22Rv1 (cell line): ENCODE data around the gene SLC25A53.

Experiments
- H3K27ac ChIP-seq: fragments of 450-650 bp; 2 replicates; pipeline ENCODE4 v1.5.1; 2017
- ZFX ChIP-seq: fragments of 450-650 bp; IDR thresholded peaks from 2 replicates; pipeline ENCODE4 v1.6.1; 2017; ENCODE audit warnings: antibody characterized with exemption, borderline replicate concordance
- TF ChIP-seq, protein P1 (sequence below): fragments of 450-650 bp; IDR thresholded peaks from 2 replicates; pipeline ENCODE4 v1.5.1; 2017; ENCODE audit warnings: mild to moderate bottlenecking

Gene SLC25A53

DNA sequence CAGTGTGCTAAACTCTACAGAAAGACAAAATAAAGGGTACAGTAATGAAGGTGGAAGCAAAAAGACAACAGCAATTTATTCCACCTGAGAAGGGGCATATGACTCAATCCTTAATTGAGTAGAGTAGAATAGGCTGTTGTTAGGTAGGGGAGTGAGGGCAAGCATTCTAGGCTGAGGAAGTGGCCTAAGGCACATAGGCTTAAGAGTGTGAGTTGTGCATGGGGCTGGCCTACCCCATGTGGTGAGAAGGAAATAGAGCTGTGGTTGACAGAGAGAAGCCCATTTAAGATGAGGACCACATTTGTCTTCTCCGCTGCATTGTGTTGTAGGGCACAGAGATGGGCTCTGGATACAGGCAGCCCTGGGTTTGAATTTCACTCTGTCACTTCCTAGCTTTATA lies 47.9 kb downstream of the SLC25A53 start:
- TF ChIP-seq, protein P1, sequence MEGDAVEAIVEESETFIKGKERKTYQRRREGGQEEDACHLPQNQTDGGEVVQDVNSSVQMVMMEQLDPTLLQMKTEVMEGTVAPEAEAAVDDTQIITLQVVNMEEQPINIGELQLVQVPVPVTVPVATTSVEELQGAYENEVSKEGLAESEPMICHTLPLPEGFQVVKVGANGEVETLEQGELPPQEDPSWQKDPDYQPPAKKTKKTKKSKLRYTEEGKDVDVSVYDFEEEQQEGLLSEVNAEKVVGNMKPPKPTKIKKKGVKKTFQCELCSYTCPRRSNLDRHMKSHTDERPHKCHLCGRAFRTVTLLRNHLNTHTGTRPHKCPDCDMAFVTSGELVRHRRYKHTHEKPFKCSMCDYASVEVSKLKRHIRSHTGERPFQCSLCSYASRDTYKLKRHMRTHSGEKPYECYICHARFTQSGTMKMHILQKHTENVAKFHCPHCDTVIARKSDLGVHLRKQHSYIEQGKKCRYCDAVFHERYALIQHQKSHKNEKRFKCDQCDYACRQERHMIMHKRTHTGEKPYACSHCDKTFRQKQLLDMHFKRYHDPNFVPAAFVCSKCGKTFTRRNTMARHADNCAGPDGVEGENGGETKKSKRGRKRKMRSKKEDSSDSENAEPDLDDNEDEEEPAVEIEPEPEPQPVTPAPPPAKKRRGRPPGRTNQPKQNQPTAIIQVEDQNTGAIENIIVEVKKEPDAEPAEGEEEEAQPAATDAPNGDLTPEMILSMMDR = no peak
- no peak for TF ChIP-seq ZFX
- no peak overlapping the region for H3K27ac ChIP-seq

DNA sequence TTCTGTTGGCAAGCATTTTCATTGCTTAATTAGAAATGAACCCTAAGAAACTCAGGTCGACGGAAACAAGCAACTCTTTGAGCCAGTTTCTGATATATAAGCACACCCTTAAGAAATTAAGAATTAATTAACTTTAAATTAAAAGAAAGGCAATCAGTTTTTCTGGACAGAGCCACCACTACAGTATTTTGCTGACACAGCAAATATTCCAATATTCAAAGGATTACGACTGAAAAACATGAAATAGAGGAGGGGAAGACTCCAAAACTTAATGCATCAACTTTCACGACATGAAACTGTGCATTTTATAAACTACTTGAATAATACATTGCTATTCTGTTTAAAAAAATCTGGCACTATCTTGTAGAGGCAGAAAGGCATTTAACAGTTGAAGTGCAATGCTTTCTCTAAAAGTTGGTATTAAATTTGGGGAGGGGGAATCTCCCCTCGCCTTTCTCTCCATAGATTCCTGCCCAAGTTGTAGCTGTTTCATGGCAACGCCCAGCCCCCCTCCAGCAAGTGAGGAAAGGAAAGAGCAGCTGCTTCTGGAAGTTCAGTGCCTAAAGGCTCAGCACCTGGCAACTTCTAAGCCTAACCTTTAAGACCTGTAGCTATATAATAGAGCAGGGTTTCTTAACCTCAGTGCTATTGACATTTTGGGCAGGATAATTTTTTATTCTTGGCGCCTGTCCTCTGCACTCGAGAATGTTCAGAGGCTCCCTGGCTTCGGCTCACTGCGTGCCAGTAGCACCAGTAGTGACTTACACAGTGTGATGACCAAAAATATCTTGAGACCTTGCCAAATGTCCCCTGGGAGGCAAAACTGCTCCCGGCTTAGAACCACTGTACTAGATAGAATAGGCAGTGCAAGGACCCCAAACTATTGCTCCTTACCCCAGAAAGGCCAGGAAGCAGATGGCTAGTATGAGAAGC lies 51.2 kb downstream of the SLC25A53 start:
- no peak overlapping the region for H3K27ac ChIP-seq
- TF ChIP-seq, protein P1 = no peak

DNA sequence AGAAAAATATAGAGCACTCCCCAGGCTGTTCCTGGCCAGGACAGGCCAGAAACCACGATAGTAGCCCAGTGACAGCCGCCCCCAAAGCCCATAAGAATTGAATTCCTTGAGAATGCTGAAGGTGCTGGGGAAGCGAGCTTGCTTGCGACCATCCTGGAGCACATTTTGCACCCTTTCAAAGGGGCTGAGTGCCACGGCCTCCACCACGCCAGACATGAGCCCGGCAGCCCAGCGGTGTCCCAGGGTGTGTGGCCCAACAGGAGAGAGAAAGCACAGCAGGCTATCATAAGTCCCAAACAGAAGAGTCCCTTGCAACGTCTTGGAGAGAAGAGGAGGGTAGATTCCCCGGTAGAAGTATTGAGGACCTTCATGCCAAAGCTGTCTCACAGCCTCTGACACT lies 52.1 kb downstream of the SLC25A53 start:
- no peak for TF ChIP-seq ZFX
- TF ChIP-seq, protein P1 = no peak
- H3K27ac ChIP-seq = no peak overlapping the region

DNA sequence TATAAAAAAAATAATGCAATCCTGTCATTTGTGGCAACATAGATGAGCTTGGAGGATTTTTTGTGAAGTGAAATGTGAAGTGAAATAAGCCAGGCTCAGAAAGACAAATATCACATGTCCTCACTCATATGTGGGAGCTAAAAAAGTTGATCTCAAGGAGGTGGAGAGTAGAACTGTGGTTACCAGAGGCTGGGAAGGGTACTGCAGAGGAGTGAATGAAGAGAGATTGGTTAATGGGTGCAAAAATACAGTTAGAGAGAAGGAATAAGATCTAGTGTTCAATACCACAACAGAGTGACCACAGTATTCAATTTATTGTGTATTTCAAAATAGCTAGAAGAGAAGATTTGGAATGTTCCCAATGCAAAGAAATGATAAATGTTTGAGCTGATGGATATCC lies 57.9 kb downstream of the SLC25A53 start:
- TF ChIP-seq, protein P1 = no peak
- no peak for TF ChIP-seq ZFX
- H3K27ac ChIP-seq = no peak overlapping the region

DNA sequence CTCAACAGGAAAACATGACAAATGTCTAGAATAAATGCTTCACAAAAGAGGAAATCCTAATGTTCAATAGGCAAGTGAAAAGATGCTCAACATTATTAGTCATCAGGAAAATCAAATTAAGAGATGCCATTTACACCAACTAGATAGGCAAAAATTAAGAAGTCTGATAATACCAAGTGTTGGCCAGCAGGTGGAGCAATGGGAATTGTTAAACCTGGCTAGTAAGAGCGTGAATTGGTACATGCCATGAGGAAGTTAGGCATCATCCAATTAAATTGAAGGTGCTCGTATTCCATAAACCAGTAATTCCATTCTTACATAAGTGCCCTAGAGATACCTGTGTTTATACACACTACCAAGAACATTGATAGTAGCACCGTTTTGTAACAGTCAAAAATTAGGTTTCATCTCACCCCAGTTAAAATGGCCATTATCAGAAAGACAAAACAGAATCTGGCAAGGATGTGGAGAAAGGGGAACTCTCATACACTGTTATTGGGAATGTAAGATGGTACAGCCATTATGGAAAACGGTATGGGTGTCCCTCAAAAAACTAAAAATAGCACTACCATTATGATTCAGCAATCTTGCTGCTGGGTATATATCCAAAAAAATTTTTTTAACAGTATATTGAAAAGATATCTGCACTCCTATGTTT lies 58.5 kb downstream of the SLC25A53 start:
- no peak overlapping the region for H3K27ac ChIP-seq
- TF ChIP-seq ZFX = no peak
- TF ChIP-seq, protein P1 = peak; percentile 55

DNA sequence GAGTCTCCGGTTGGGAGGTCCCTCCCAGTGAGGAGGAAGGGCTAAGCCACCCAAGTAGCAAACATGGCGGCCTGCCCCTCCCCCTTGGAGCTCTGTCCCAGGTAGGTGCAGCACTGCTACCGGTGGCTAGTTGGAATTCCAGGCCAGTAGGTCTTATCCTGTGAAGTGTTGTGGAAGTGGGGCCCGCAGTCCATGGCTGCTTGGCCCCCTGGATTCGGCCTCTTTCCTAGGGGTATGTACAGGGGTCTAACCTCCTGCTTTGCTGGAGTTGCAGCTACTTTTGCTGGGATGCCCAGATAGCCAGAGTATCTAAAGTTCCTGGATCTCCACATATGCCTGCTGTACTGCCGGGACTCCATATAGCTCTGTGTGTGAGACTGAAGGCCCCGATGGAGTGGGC lies 70.9 kb downstream of the SLC25A53 start:
- TF ChIP-seq ZFX = no peak
- TF ChIP-seq, protein P1 = no peak
- H3K27ac ChIP-seq = no peak overlapping the region

DNA sequence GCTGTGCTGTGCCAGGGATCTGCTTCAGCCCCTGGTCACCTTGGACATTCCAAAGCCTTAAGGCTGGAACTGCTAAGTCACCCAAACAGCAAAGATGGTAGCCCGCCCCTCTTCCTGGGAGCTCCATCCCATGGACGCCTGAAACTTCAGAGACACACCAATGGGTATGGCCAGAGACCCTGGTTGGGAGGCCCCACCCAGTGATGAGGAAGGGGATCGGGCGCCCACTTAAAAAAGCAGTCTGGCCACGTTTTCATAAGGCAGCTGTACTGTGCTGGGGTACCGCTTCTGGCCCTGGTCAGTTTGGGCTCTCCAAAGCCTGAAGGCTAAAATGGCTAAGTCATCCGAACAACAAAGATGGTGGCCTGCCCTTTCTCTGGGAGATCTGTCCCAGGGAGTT lies 71.3 kb downstream of the SLC25A53 start:
- H3K27ac ChIP-seq = no peak overlapping the region
- no peak for TF ChIP-seq ZFX
- TF ChIP-seq, protein P1 = no peak
